Gastrocnemius medialis (tissue), 4 donors: ENCODE measurements around the gene THSD7A. TPM values are rescaled to one million over a fixed set of nuclear protein-coding genes. Genes with fewer than 3 reads are reported as not detected.

Experiments
- ATAC-seq, 2 donors: fragments of 150-250 bp; one replicate each; pipeline ENCODE4 v1.9.1; 2016
- DNase-seq, 2 donors: peaks; one replicate each; pipeline ENCODE4 v3.0.0-alpha.2; 2019
- H3K27ac ChIP-seq, 4 donors: fragments of 200-600 bp; sonication (generic); 1 replicate in 1 of 4; 2 replicates in 3 of 4; pipeline ENCODE4 v1.5.1; 2016 to 2018; ENCODE audit warnings: mild to moderate bottlenecking in 2 of 4, moderate library complexity in 1 of 4
- H3K27me3 ChIP-seq, 3 donors: fragments of 200-600 bp; sonication (generic) in 2 of 3; 1 replicate in 1 of 3; 2 replicates in 2 of 3; pipeline versions ENCODE4 v1.5.1 to v1.6.0; 2016 to 2019; ENCODE audit warnings: mild to moderate bottlenecking in 1 of 3, moderate library complexity in 1 of 3
- H3K36me3 ChIP-seq, 2 donors: fragments of 200-600 bp; sonication (generic) in 1 of 2; one replicate each; pipeline ENCODE4 v1.5.1; 2017 to 2018
- H3K4me1 ChIP-seq, 2 donors: fragments of 200-600 bp; sonication (generic) in 1 of 2; one replicate each; pipeline ENCODE4 v1.5.1; 2016 to 2017; ENCODE audit warnings: mild to moderate bottlenecking in 2 of 2
- H3K4me3 ChIP-seq, 4 donors: fragments of 200-600 bp; sonication (generic) in 3 of 4; 1 replicate in 1 of 4; 2 replicates in 3 of 4; pipeline ENCODE4 v1.5.1; 2016 to 2019; ENCODE audit warnings: mild to moderate bottlenecking in 2 of 4
- H3K9me3 ChIP-seq, 3 donors: fragments of 200-600 bp; sonication (generic) in 2 of 3; 1 replicate in 1 of 3; 2 replicates in 2 of 3; pipeline ENCODE4 v1.5.1; 2016 to 2019
- CTCF ChIP-seq, 5 experiments: fragments of 450-650 bp in 3 of 5; fragments of 200-600 bp in 2 of 5; sonication (generic) in 2 of 5; IDR thresholded peaks in 4 of 5; conservative IDR thresholded peaks in 1 of 5; 1 replicate in 4 of 5; 2 replicates in 1 of 5; pipeline ENCODE4 v1.5.1; 2016 to 2019; ENCODE audit warnings: antibody characterized with exemption in 5 of 5, mild to moderate bottlenecking in 3 of 5, moderate library complexity in 3 of 5
- POLR2A ChIP-seq, 2 donors: fragments of 450-650 bp; IDR thresholded peaks; one replicate each; pipeline ENCODE4 v1.6.1; 2017; ENCODE audit warnings: antibody characterized with exemption in 2 of 2, mild to moderate bottlenecking in 2 of 2, moderate library complexity in 2 of 2
- in situ Hi-C, 4 donors: fragments of 200-750 bp; cut with MboI; loops; one replicate each; pipeline versions ENCODE4 v1.15.0 to v1.8.0; 2017; ENCODE audit warnings: low sequenced_read_pairs in 4 of 4
- intact Hi-C: fragments of 100-400 bp; cut with DNase I; formaldehyde crosslinking; loops from one replicate; pipeline ENCODE4 v1.15.1; 2023; ENCODE audit warnings: low total_unique reads
- total RNA-seq, 4 donors: library from RNA; depleted of rRNA; stranded (reverse); fragments of >200 nt; gene quantifications; one replicate each; pipeline versions ENCODE4 v1.1.0 to v1.2.3, GENCODE V29; 2016

THSD7A gene
- total RNA-seq, 4 donors from 2014 or later, result 0.36 to 0.78 (median 0.66) TPM

DNA sequence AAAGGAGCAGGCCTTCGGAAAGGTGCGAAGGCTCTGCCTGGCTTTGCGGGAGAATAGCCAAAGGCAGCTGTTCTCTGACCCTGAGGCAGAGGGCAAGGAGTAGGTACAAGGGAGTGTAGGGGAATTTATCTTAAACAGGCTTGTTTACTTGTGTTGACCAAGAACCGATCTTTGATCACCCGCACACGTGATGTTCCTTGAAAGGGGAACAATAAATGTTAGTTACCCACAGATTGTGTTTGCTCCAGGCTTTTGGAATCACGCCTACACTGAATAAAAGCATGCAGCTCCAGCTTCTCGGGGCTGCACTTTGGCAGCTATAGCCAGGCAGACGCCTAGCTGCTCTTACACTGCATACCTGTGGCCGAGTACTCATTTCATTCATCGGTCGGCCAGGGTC is 437.6 kb downstream of the THSD7A start:
- Histone ChIP-seq H3K9me3 (no peaks in the 10 kb centered on the region), H3K4me1 (no peaks in the 10 kb centered on the region), H3K36me3 (no peaks in the 10 kb centered on the region), H3K27ac (no peak overlapping the region), H3K4me3 (no peak overlapping the region), H3K27me3 (no peaks in the 10 kb centered on the region)
- in situ Hi-C loops (no loop called here), intact Hi-C loops (no loop called here)
- no peak for TF ChIP-seq CTCF (IDR thresholded peaks at IDR 0.05 in 4 of 5, conservative IDR thresholded peaks at IDR 0.05 in 1 of 5)
- TF ChIP-seq POLR2A (IDR thresholded peaks at IDR 0.05), result no peak
- ATAC-seq, result no peak
- DNase-seq, result no peak

GRCh38 chr7:11379641-11380040 is 452.4 kb downstream of the THSD7A start:
- DNase-seq (no peak), ATAC-seq (no peak)
- Histone ChIP-seq H3K27me3 (no peaks in the 10 kb centered on the region), H3K9me3 (no peaks in the 10 kb centered on the region), H3K4me1 (no peaks in the 10 kb centered on the region), H3K27ac (no peak overlapping the region), H3K4me3 (no peak overlapping the region), H3K36me3 (no peaks in the 10 kb centered on the region)
- no peak for TF ChIP-seq POLR2A (IDR thresholded peaks at IDR 0.05)
- TF ChIP-seq CTCF (IDR thresholded peaks at IDR 0.05 in 4 of 5, conservative IDR thresholded peaks at IDR 0.05 in 1 of 5), result no peak
- intact Hi-C loops, result no loop called here
- in situ Hi-C loops, result no loop called here

DNA sequence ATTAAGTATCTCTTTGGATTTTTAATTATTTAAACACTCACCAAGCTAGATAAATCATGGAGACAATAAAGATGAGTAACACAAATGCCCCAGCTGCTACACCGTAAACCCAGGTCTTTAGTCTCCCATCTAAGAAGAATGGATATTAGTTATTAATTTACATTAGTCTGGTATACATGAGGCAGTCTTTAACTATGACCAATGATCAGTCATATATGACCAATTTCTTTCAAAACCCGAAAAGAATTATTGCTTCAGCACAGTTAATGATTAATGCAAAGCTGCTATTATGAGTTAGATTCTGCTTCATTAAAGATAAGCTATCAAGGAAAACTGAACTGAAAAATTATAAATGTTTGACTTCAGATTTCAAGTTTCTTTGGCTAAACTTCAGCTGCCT is 455.5 kb downstream of the THSD7A start:
- no peak for ATAC-seq
- intact Hi-C loops, result no loop called here
- Histone ChIP-seq H3K27ac (no peak overlapping the region), H3K9me3 (no peaks in the 10 kb centered on the region), H3K36me3 (no peaks in the 10 kb centered on the region), H3K4me3 (no peak overlapping the region), H3K27me3 (no peaks in the 10 kb centered on the region), H3K4me1 (no peaks in the 10 kb centered on the region)
- TF ChIP-seq CTCF (IDR thresholded peaks at IDR 0.05 in 4 of 5, conservative IDR thresholded peaks at IDR 0.05 in 1 of 5), result no peak
- no peak for TF ChIP-seq POLR2A (IDR thresholded peaks at IDR 0.05)
- in situ Hi-C loops, result no loop called here
- DNase-seq, result no peak

DNA sequence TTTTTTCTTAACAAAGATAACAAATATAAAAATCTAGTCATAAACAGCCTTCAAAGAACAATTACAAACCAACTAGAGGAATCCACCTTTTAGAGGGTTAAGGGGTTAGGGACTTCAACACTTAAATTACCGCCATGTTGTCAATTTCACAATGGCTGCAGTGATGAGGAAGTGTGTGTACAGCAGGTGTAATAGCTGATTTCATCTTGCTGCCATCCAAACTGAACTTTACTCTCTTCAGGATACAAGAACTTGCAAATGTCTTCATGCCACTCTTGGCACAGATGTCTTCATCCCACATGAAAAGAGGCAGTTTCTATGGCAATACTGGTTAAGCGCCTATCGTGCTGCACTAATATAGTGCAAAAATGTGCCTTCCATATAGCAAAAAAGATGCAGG is 457.4 kb downstream of the THSD7A start:
- in situ Hi-C loops (no loop called here), intact Hi-C loops (no loop called here)
- H3K9me3 ChIP-seq, result no peaks in the 10 kb centered on the region
- H3K27ac ChIP-seq, result no peak overlapping the region
- ATAC-seq (no peak), DNase-seq (no peak)
- H3K4me3 ChIP-seq, result no peak overlapping the region
- TF ChIP-seq CTCF (IDR thresholded peaks at IDR 0.05 in 4 of 5, conservative IDR thresholded peaks at IDR 0.05 in 1 of 5), result no peak
- no peak for TF ChIP-seq POLR2A (IDR thresholded peaks at IDR 0.05)
- H3K27me3 ChIP-seq, result no peaks in the 10 kb centered on the region
- H3K4me1 ChIP-seq, result no peaks in the 10 kb centered on the region
- H3K36me3 ChIP-seq, result no peaks in the 10 kb centered on the region

DNA sequence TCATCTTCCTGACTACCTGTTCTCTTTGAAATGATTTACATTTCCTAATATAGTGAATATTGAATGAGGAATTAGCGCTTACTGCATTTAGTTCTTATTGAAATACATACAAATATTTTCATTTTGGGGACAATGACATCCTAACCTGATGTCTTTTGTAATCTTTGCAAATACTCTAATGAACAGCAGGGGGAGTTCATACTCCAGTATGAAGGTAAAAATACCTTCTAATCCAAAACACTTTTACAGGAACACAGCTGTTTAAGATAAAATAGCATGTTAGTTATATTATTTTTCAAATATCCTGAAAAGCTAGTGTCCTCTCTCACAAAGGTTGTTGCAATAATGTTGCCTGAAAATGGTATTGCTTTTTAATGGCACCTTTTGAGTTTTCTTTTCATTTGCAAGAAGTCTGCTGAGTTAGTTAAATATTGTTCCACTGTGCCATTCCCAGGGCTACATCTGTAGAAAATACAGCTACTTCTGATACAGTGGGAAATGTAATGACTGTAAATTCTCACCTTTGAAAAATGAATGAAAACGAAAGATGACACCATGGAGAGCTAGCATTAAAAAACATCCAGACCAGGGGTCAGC is 458.4 kb downstream of the THSD7A start:
- Histone ChIP-seq H3K4me3 (no peak overlapping the region), H3K36me3 (no peaks in the 10 kb centered on the region), H3K4me1 (no peaks in the 10 kb centered on the region), H3K27me3 (no peaks in the 10 kb centered on the region), H3K9me3 (no peaks in the 10 kb centered on the region), H3K27ac (no peak overlapping the region)
- TF ChIP-seq POLR2A (IDR thresholded peaks at IDR 0.05), result no peak
- ATAC-seq (no peak), DNase-seq (no peak)
- intact Hi-C loops, result no loop called here
- in situ Hi-C loops, result no loop called here
